Endothelial cell of coronary artery (primary cell): Measurements from ENCODE around the gene FSIP1. TPM values are rescaled to one million over a fixed set of nuclear protein-coding genes. Genes with fewer than 3 reads are reported as not detected.

Experiments
- total RNA-seq: library from RNA; depleted of rRNA; stranded (reverse); fragments of >200 nt; gene quantifications from 2 replicates; pipeline ENCODE4 v1.2.3, GENCODE V29; 2014

The FSIP1 gene
- total RNA-seq = 0.63 and 0.75 TPM in 2 replicates

DNA sequence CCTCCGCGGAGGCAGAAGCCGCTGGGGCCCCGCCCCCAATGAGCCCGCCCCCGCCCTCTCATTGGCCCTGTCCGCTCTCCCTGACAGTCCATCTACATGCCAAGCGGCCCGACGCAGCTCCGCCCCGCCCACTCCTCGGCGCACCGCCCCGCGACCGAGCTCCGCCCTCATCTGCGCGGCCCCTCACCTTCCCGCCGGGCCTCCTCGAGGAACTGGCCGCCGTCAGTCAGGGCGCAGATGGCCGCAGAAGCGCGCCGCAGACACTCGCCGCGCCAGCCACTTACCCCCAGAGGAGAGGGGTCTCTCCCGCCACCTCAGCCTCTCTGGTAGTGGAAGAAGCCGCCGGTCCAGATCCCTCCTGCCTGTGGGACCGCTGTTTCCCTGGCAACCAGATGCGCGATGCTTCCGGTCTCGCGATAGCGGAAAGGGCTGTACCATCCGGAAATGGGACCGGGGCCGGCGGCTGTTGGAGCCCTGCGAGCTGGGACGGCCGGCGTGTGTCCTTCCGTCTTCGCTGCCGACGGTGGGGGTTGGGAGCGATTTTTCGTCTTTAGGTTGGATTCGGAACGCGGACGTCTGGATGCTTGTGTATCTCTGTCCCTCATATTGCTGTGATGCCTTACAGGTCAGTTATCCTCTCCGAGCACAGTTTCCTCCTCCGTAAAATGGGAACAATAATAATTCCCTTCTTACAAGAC is at the start of gene FSIP1:
TSS of gene FSIP1 (minus strand) at position 401 of the 698 bp plus-strand sequence. CDS start 6,317 bp downstream, outside the sequence.

DNA sequence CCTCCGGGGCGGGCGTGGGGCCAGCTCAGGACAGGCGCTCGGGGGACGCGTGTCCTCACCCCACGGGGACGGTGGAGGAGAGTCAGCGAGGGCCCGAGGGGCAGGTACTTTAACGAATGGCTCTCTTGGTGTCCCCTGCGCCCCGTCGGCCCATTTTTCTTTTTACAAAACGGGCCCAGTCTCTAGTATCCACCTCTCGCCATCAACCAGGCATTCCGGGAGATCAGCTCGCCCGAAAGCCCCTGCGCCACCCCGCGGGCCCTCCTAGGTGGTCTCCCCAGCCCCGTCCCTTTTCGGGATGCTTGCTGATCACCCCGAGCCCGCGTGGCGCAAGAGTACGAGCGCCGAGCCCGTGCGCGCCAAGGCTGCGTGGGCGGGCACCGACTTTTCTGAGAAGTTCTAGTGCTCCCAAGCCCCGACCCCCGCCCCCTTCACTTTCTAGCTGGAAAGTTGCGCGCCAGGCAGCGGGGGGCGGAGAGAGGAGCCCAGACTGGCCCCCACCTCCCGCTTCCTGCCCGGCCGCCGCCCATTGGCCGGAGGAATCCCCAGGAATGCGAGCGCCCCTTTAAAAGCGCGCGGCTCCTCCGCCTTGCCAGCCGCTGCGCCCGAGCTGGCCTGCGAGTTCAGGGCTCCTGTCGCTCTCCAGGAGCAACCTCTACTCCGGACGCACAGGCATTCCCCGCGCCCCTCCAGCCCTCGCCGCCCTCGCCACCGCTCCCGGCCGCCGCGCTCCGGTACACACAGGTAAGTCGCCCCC is 202.0 kb downstream of the FSIP1 start, which contains the start of gene THBS1:
TSS of gene THBS1 (plus strand) at position 595 of the 757 bp plus-strand sequence. CDS start 779 bp downstream, outside the sequence.

Other genes with a start within 250 kb of the FSIP1 start
- gene THBS1, start 201.8 kb downstream of the FSIP1 start, total RNA-seq = 4,816 and 7,438 TPM in 2 replicates
- 26.5 and 57.8 TPM in 2 replicates for gene GPR176, start 137.4 kb upstream of the FSIP1 start, total RNA-seq
- 36.9 and 54.8 TPM in 2 replicates for gene EIF2AK4, start 151.3 kb upstream of the FSIP1 start, total RNA-seq